HG02588 (cell line): ENCODE data around the gene RDX.
"Not testable (repeated sequence)": the region's sequence is repeated elsewhere in the genome, so short reads cannot be mapped to it uniquely, and the experiment has no call there.

Source experiments
- ATAC-seq: cut with Tn5 transposase; IDR thresholded peaks from one replicate; pipeline ENCODE4 v1.9.1; 2021; ENCODE audit warnings: mild to moderate bottlenecking, moderate library complexity; ENCODE audit not compliant: unreplicated experiment

Gene RDX

DNA sequence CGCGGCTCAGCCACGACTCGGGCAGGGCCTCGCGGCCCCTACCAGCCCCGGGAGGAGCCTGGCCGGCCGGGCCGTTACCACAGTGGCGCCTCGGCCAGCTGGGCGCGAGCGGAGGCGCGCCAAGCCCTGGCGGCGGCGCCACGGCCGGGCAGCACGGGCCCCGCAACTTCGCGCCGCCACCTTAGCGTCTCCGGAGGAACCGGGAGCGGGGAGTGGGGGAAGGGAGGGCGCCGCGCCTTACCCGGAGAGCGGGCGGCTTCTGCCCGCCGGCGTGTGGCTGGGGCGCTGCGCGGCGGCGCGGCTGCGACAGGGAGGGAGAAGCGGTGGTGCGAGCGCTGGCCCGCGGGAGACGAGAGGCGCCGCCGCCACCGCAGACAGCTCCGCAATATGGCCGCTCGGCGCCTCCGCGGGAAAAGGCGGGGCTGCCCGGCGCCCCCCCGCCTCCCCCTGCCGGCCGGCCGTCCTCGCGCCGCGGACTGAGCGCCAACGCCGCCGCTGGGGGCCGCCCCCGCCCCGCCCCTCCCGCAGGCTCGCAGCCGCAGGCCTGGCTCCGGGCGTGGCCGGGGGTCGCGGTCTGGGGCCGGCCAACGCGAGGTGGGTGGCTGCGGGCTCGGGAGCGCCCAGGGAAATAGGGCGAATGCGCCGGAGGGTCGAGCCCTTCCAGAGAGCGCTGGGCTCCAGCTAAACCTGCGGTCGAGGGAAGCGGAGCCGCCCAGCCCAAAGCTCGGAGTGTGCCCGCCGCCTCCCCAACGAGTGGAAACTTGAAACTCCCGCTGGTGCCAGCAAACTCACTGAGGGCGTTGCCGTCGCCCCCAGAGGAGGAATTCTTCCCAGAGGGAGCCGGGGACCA is at the start of gene RDX:
TSS of gene RDX (minus strand) at position 389 of the 850 bp plus-strand sequence. CDS start 16,922 bp downstream, outside the sequence.
- ATAC-seq = peak; percentile 85

DNA sequence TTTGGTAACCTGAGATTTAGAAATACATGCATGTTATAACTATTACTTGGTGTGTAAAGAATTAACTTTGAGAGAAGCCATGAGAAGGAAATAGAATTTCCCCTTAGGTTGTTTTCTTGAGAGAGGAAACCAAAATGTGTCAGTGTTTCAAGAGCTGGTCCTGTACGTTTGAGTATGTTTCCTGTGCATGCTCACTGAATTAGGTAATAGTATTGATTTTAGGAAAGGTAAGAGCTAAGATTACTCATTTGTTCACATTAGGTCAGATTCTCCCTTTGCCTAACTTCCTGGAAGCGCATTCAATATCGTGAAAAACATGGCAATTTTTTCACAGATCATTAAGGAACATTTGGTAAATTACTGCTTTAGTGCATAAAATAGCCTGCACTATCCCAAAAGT is 49.3 kb upstream of the RDX start:
- ATAC-seq = no peak

DNA sequence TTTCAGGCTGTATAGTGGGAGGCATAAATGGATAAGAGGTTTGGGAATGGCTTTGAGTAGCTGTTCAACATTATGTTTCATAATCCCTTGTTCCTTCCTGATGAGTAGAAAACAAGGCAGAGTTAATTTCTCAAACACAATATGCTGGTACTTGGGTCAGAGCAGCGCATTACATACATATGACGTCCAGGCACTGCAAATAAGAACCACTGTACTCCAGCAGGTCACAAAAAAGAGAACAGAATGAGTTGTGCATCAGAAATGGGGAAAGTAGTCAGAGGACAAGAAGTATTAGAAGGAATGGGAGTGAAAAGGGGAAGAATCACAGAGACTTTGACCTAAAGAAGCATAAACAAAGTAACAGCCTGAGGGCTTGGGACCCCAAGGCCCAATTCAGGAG is 44.0 kb upstream of the RDX start:
- ATAC-seq = no peak

DNA sequence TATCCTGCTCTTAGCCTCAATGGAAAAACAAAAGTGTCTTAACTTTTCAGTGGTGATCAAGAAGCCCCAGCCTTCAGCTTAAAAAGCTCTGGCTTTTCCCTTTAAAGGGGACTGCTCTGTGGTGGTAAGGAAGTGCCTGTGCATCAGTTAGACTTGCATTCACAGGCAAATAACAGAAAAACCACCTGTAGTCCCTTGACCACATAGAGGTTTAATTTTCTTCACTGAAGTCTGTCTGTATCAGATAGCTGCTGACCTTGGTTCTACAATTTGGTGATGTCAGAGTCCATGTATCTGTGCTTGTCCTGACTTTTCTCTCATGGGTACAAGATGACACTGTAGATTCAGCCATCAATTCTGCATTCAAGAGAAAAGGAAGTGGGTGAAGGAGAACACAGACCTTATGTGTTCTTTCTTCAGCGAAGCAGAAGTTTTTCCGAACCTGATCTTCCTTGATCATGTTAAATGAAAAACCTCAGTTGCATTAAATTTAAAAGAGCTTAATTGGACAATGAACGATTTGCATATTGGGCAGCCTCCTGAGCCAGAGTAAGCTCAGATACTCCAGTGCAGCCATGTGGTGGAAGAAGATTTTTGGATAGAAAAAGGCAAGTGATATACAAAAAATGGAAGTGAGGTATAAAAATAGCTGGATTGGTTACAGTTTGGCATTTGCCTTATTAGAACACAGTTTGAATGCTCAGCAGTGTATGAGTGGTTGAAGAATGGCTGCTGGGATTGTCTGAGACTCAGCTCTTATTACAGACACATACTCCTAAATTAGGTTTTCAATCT is 43.2 kb upstream of the RDX start:
- no peak for ATAC-seq

DNA sequence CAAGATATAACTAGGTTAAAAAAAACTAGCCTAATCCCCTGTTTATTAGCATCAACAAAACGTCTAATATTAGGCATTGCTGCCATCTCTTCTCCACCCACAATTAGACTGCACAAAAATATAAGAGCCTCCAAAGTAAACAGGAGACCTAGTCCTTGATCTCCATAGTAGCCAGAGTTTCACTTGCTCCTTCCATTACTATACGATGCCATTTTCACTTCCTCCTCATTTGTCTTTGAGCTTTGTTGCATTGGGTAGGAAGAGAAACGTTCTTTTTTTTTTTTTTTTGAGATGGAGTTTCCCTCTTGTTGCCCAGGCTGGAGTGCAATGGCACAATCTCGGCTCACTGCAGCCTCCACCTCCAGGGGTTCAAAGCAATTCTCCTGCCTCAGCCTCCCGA is 42.3 kb upstream of the RDX start:
- no peak for ATAC-seq

DNA sequence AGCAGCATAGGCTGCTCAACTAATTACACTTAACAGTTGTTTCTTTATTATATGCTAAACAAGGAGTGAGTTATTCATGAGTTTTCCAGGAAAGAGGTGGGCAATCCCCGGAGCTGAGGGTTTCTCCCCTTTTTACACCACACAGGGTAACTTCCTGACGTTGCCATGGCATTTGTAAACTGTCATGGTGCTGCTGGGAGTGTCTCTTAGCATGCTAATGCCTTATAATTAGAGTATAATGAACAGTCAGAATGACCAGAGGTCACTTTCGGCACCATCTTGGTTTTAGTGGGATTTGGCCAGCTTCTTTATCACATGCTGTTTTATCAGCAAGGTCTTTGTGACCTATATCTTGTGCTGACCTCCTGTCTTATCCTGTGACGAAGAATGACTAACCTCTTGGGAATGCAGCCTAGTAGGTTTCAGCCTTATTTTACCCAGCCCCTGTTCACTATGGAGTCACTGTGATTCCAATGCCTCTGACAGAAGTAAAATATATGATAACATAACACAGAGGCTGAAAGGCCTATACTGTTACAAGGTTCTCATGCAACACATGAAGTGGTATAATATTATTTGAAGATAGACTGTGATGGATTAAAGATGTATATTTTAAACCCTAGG is 41.3 kb upstream of the RDX start:
- no peak for ATAC-seq

DNA sequence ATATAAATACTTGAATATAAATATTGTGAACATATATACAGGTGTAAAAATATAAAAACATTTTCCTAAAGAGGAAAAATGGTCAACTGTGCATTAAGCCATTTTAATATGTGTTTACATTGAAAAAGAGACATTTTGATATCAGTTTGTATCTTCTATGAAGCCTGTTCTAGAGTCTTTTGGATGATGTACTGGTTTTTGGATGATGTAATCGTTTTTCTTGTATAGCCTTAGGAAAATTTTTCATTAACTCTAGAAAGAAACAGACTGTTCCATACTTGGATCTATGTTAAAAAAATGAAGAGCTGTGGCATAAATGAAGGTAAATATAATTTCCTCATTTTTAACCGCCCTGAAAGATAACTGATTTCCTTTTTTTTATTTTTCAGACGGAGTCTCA is 39.6 kb upstream of the RDX start:
- no peak for ATAC-seq

DNA sequence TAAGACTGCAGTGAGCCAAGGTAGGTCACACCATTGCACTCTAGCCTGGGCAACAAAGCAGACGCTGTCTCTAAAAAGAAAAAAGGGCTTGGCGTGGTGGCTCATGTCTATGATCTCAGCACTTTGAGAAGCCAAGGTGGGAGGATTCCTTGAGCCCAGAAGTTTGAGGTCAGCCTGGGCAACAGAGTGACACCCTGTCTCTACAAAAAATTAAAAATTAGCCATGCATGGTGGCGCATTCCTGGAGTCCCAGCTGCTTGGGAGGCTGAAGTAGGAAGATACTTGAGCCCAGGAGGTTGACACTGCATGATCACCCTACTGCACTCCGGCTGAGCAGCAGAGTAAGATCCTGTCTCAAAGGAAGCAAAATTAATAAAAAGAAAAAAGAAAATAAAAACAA is 38.9 kb upstream of the RDX start:
- no peak for ATAC-seq

DNA sequence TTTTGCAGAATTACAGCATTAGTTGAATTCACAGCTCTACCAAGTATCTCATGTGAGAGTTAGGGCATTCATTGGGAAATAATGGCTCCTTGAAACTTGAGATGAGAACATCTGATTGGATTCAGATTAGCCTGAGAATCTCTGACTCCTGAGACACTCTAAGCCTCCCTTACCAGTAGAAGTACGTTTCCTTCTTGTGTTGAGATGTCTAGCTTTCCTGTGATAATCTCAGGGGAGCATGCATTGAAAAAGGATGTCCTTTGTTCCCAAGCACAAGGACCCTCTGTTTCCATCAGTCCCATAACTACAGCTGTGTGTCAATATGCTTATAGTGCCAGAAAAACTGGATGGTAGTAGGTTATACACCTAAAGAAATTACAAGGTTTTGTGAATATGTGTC is 35.2 kb upstream of the RDX start:
- no peak for ATAC-seq

DNA sequence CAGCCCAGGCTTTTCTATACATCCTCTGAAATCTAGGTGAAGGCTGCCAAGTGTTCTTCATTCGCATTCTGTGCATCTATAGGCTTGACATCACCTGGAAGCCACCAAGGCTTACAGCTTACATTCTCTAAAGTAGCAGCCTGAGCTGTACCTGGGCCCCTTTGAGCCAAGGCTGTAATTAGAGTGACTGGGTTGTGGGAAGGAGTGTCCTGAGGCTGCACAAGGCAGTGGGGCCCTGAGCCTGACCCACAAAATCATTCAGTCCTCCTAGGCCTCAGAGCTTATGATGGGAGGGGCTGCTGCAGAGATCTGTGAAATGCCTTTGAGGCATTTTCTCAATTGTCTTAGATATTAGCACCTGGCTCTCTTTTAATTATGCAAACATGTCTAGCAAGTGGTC is 33.0 kb upstream of the RDX start:
- ATAC-seq = no peak

DNA sequence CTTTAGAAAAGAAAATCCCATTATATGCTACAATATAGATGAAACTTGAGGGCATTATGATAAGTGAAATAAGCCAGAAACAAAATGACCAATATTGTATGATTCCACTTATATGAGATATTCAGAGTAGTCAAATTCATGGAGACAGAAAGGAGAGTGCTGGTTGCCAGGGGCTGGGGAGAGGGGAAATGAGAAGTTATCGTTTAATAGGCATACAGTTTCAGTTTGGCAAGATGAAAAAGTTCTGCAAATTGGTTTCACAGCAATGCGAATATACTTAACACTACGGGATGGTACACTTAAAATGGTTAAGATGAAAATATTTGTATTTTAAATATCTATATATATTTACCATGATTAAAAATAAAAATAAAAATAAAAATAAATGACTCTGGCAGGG is 31.1 kb upstream of the RDX start:
- ATAC-seq = no peak

DNA sequence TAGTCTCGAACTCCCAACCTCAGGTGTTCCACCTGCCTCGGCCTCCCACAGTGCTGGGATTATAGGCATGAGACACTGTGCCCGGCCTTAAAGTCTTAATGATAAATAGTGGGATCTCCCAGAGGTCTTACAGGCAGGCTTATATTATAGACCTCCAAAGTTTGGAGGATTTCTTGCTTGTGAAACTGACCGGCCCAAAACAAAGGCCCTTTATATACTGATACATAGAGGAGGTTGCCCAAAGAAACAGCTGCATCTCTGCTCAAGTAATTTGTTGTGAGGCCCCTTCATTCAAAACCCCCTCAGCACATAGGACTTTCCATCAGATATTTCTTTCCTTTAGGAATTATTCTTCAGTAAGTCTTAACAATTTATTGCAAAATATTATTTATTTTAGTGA is 27.4 kb upstream of the RDX start:
- ATAC-seq = no peak

DNA sequence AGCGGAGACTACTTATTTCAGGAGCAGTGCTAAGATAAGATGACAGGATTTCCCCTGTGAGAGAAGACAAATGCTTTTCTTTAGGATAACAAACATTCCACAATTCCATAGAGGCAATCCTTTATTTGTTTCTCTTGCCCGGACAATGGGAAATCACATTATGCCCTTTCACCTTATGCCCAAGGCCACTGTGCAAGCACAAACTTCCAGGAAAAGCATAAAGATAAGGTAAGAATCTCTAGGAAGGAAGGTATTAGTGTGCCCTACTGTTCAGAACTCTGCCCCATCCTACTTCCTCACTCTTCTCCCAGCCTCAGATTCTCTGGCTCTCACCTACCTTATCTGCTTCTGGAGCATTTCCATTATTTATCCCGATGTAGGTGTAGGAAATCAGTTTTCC is 23.1 kb upstream of the RDX start:
- ATAC-seq = no peak

DNA sequence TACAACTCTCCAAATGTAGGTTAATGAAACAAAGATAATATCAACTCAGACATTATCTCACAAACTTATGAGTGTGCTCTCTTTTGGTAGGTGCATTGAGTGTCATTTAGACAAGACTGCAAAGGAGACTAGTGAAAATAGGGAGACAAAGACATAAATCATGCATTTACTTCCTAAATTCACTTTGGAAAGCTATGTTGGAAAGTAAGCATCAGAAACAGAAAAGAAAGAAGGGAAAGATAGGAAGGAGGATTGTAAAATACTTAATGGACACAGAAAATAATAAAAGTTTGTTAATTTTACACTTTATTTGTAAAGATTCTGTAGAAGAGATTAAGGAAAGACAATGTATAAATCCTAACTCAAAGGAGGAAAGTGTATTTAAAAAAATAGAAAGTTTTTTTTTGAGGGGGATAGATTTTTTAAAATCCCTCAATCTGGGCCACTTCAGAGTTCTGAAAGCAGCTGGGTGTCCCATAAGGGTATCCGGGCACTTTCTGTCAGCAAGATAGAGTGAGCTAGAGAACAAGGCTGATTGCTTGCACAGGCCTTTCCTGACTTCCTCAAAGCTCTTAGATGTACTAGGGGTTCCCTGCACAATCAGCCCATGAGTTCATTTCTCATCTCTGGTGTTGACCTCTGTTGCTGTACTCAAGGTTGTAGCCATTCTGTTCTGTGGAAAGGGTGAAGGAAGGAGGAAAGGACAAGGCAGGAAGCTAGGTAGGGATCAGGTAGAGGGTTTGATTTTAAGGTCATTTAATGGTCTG is 22.4 kb upstream of the RDX start:
- ATAC-seq = no peak

DNA sequence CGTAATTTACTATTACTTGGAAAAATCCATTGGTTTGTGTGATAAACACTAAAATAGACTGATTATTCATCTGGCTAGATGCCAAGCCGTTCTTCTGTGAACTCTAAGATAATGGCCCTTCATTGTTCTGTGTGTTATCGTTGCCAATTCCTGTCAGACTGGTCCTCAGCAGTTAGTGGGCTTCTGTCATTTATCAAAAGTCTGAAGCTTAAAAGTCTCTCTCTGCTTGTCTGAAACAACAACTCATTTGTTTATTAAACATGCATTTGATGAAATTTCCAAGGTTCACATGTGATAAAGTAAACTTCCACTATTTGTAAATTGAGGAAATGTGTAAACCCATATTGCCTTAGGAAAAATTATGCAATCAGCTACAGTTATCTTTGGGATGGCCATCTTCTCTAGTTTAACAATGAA is 21.1 kb upstream of the RDX start:
- ATAC-seq = no peak

DNA sequence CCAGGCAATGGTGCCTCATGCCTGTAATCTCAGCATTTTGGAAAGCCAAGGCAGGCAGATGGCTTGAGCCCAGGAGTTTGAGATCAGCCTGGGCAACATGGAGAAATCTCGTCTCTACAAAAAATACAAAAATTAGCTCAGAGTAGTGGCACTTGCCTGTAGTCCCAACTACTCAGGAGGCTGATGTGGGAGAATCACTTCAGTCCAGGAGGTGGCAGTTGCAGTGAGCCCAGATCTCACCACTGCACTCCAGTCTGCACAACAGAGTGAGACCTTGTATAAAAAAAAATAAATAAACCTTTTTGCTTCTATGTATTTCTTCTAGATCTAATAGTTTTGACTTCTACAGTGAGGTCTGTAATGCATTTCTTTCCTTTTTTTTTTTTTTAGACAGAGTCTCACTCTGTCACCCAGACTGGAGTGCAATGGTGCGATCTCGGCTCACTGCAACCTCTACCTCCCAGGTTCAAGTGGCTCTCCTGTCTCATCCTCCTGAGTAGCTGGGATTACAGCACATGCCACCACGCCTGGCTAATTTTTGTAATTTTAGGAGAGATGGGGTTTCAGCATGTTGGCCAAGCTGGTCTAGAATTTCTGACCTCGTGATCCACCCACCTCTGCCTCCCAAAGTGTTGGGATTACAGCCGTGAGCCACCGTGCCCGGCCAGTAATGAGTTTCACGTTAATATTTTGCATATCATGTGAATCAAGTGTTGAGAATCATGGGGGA is 18.1 kb upstream of the RDX start:
- no peak for ATAC-seq

DNA sequence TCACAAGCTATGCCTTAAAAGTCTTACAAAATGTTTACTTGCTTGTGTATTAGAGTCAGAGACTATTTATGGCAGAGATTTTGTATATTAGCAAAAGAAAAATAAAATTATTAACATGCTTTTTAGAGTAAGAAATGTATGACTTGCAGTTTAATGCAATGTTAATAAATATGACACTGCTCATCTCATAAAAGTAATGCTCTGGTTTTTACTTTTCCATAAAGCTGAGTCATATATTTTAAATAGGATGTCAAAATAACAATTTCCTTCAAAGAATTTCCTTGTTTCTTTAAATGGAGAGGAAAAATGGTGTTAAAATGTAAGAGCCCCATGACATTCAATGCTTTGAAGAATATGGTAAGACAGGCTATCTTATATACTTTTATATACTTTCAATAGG is 16.3 kb upstream of the RDX start:
- no peak for ATAC-seq

DNA sequence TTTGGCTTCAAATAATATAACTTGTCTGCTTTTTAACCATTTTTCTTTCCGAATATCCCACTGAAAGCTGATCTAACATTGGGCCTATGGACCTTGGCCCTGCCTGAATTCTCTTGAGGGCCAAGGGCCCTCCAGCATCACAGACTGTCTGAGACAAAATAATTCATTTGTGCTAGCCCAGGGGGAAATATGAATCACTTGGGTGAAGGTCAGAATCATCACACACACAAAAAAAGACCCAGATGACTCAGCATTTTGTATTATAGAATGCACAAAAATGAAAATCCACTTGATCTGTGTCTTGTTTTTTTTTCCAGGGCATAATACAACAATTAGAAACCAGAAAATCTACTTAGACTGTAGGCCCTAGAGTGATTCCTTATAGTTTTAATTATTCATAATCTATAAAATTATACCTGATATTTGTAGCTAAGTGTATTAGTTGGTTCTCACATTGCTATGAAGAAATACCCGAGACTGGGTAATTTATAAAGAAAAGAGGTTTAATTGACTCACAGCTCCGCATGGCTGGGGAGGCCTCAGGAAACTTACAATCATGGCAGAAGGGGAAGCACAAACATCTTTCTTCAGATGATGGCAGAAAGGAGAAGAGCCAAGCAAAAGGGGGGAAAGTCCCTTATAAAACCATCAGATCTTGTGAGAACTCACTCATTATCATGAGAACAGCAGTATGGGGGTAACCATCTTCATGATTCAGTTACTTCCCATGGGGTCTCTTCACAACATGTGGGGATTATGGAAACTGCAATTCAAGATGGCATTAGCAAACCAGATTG is 15.6 kb upstream of the RDX start:
- ATAC-seq = no peak

DNA sequence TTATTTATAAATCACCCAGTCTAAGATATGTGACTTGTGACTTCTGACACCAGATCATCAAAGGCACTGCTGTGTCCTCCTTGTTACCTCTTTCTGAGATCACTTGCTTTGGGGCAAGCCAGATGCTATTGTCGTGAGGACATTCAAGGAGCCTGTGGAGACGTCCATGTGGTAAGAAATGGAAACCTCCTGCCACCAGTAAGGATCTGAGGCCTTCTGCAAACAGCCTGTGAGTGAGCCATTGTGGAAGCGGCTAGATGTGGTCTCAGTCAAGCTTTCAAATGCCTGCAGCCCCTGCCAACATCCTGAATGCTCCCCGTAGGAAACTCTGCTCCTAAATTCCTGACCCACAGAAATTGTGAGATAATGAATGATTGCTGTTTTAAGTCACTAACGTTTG is 11.7 kb upstream of the RDX start:
- ATAC-seq = no peak

DNA sequence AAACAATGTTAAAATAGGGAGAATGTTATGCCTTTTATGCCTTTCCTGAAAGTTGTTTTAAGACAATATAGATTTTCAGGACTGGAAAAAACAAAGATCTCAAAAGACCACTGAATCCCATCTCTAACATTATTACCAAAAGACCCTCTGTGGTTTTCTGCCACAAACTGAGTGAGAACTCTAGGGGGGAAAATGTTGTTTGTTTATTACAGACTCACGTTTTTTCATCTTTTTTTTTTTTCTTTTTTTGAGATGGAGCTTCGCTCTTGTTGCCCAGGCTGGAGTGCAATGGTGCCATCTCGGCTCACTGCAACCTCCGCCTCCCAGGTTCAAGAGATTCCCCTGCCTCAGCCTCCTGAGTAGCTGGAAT is 9.6 kb upstream of the RDX start:
- ATAC-seq = not testable (repeated sequence)
